Astrocyte (in vitro differentiated cells and primary cell): ENCODE measurements around the gene NPR2. TPM values are rescaled to one million over a fixed set of nuclear protein-coding genes. Genes with fewer than 3 reads are reported as not detected.

ENCODE experiments used
- DNase-seq: peaks from one replicate; pipeline ENCODE4 v3.0.0-alpha.2; 2010; ENCODE audit warnings: low read depth
- FAIRE-seq: peaks from 2 replicates; lab custom pipeline; 2011; peaks lifted over from hg19 to GRCh38; lab: Jason Lieb, UNC
- H2AFZ ChIP-seq: 2 replicates; pipeline ENCODE4 v1.6.0; 2012; ENCODE audit warnings: low read depth, low read length, inconsistent platforms
- H3K27ac ChIP-seq: 2 replicates; pipeline ENCODE4 v1.5.1; 2011; ENCODE audit warnings: low read depth, low read length, inconsistent platforms
- H3K27me3 ChIP-seq: 2 replicates; pipeline ENCODE4 v1.6.0; 2011; ENCODE audit warnings: low read length, inconsistent platforms; ENCODE audit not compliant: insufficient read depth
- H3K36me3 ChIP-seq: 2 replicates; pipeline ENCODE4 v1.5.1; 2011; ENCODE audit warnings: low read length, inconsistent platforms; ENCODE audit not compliant: insufficient read depth
- H3K4me1 ChIP-seq: 2 replicates; pipeline ENCODE4 v1.5.1; 2011; ENCODE audit warnings: low read length, inconsistent platforms; ENCODE audit not compliant: insufficient read depth
- H3K4me2 ChIP-seq: 2 replicates; pipeline ENCODE4 v1.6.0; 2012; ENCODE audit warnings: low read length, inconsistent platforms
- H3K4me3 ChIP-seq: 2 replicates; pipeline ENCODE4 v1.5.1; 2011; ENCODE audit warnings: low read depth, mild to moderate bottlenecking, low read length, inconsistent platforms; ENCODE audit not compliant: insufficient read depth
- H3K79me2 ChIP-seq: 2 replicates; pipeline ENCODE4 v1.6.0; 2012; ENCODE audit warnings: mild to moderate bottlenecking, low read length, inconsistent platforms; ENCODE audit not compliant: insufficient read depth
- H3K9ac ChIP-seq: 2 replicates; pipeline ENCODE4 v1.6.0; 2012; ENCODE audit warnings: mild to moderate bottlenecking, low read length, inconsistent platforms
- H3K9me3 ChIP-seq: 2 replicates; pipeline ENCODE4 v1.5.1; 2012; ENCODE audit warnings: low read depth, mild to moderate bottlenecking, low read length, inconsistent platforms; ENCODE audit not compliant: insufficient read depth
- H4K20me1 ChIP-seq: 2 replicates; pipeline ENCODE4 v1.6.0; 2012; ENCODE audit warnings: low read length, inconsistent platforms; ENCODE audit not compliant: insufficient read depth
- H3K27ac Mint-ChIP-seq: one replicate; pipeline ENCODE4 v1.8.0; 2021; ENCODE audit warnings: mild to moderate bottlenecking, mixed read lengths; ENCODE audit not compliant: unreplicated experiment
- H3K27me3 Mint-ChIP-seq: one replicate; pipeline ENCODE4 v1.8.0; 2021; ENCODE audit warnings: low read depth, mixed read lengths; ENCODE audit not compliant: unreplicated experiment
- H3K36me3 Mint-ChIP-seq: one replicate; pipeline ENCODE4 v1.8.0; 2021; ENCODE audit warnings: low read depth, mixed read lengths; ENCODE audit not compliant: unreplicated experiment
- H3K4me1 Mint-ChIP-seq: one replicate; pipeline ENCODE4 v1.8.0; 2021; ENCODE audit warnings: low read depth, mixed read lengths; ENCODE audit not compliant: unreplicated experiment
- H3K4me3 Mint-ChIP-seq: one replicate; pipeline ENCODE4 v1.8.0; 2021; ENCODE audit warnings: mild to moderate bottlenecking, moderate library complexity, mixed read lengths; ENCODE audit not compliant: unreplicated experiment
- H3K9me3 Mint-ChIP-seq: one replicate; pipeline ENCODE4 v1.8.0; 2021; ENCODE audit warnings: mild to moderate bottlenecking, mixed read lengths; ENCODE audit not compliant: unreplicated experiment
- CTCF ChIP-seq: IDR thresholded peaks from 2 replicates; pipeline ENCODE4 v1.5.1; 2011; ENCODE audit warnings: low read depth, mild to moderate bottlenecking, inconsistent platforms, low read length, moderate library complexity; ENCODE audit not compliant: insufficient read depth
- EZH2 ChIP-seq: IDR thresholded peaks from 2 replicates; pipeline ENCODE4 v1.6.1; 2012; ENCODE audit warnings: mild to moderate bottlenecking, low read length, inconsistent platforms; ENCODE audit not compliant: insufficient read depth
- total RNA-seq: library from RNA; stranded (reverse); gene quantifications from 2 replicates; pipeline ENCODE4 v1.2.1, GENCODE V29; 2021

NPR2 gene
- total RNA-seq, 1 donor from 2014 or later = 24.6 TPM

GRCh38 chr9:35856206-35856605 is 64.8 kb downstream of the NPR2 start:
- Mint-ChIP-seq H3K27me3 (peaks cover 65% of the 10 kb centered on the region), H3K36me3 (peaks cover 8% of the 10 kb centered on the region), H3K4me1 (no peaks in the 10 kb centered on the region), H3K9me3 (peaks cover 1% of the 10 kb centered on the region), H3K4me3 (no peak overlapping the region), H3K27ac (peak overlapping the region; percentile 29)
- H3K79me2 ChIP-seq = no peaks in the 10 kb centered on the region
- no peaks in the 10 kb centered on the region for H3K9me3 ChIP-seq
- H3K27ac ChIP-seq = no peak overlapping the region
- H3K36me3 ChIP-seq = no peaks in the 10 kb centered on the region
- no peak for FAIRE-seq
- no peaks in the 10 kb centered on the region for H4K20me1 ChIP-seq
- H2AFZ ChIP-seq = no peak overlapping the region
- H3K27me3 ChIP-seq = peaks cover 8% of the 10 kb centered on the region
- no peak for DNase-seq
- no peak overlapping the region for H3K4me2 ChIP-seq
- H3K4me1 ChIP-seq = no peaks in the 10 kb centered on the region
- no peak for TF ChIP-seq EZH2
- no peak for TF ChIP-seq CTCF
- H3K9ac ChIP-seq = no peak overlapping the region
- H3K4me3 ChIP-seq = no peak overlapping the region

- Histone ChIP-seq H3K4me3 (no peak overlapping the region), H3K4me1 (no peaks in the 10 kb centered on the region), H3K9me3 (no peaks in the 10 kb centered on the region), H3K27ac (no peak overlapping the region), H4K20me1 (no peaks in the 10 kb centered on the region), H3K27me3 (peaks cover 14% of the 10 kb centered on the region), H3K36me3 (no peaks in the 10 kb centered on the region), H3K4me2 (no peak overlapping the region), H3K79me2 (no peaks in the 10 kb centered on the region), H3K9ac (no peak overlapping the region), H2AFZ (no peak overlapping the region)
- no peak overlapping the region for H3K27ac Mint-ChIP-seq
- TF ChIP-seq EZH2 (no peak), CTCF (no peak)
- H3K4me3 Mint-ChIP-seq = no peak overlapping the region
- H3K27me3 Mint-ChIP-seq = peaks cover 70% of the 10 kb centered on the region
- H3K9me3 Mint-ChIP-seq = peaks cover 1% of the 10 kb centered on the region
- FAIRE-seq = no peak
- no peaks in the 10 kb centered on the region for H3K4me1 Mint-ChIP-seq
- peaks cover 8% of the 10 kb centered on the region for H3K36me3 Mint-ChIP-seq
- DNase-seq = no peak
Observed at GRCh38 chr9:35856882-35857281, 65.5 kb downstream of the NPR2 start.

- Histone ChIP-seq H2AFZ (no peak overlapping the region), H3K4me2 (no peak overlapping the region), H3K79me2 (no peaks in the 10 kb centered on the region), H3K9me3 (no peaks in the 10 kb centered on the region), H4K20me1 (no peaks in the 10 kb centered on the region), H3K9ac (no peak overlapping the region), H3K4me1 (no peaks in the 10 kb centered on the region), H3K36me3 (no peaks in the 10 kb centered on the region), H3K4me3 (no peak overlapping the region), H3K27ac (no peak overlapping the region), H3K27me3 (peaks cover 19% of the 10 kb centered on the region)
- peaks cover 72% of the 10 kb centered on the region for H3K27me3 Mint-ChIP-seq
- FAIRE-seq = no peak
- no peak for DNase-seq
- H3K9me3 Mint-ChIP-seq = peaks cover 1% of the 10 kb centered on the region
- TF ChIP-seq EZH2 (no peak), CTCF (no peak)
- no peak overlapping the region for H3K4me3 Mint-ChIP-seq
- H3K4me1 Mint-ChIP-seq = no peaks in the 10 kb centered on the region
- peaks cover 8% of the 10 kb centered on the region for H3K36me3 Mint-ChIP-seq
- no peak overlapping the region for H3K27ac Mint-ChIP-seq
Observed at GRCh38 chr9:35858458-35858857, 67.1 kb downstream of the NPR2 start.

Other genes with a start within 250 kb of the NPR2 start
- 30.9 and 33.7 TPM in 2 replicates for gene TESK1, start 186.3 kb upstream of the NPR2 start, total RNA-seq
- gene CD72, start 173.2 kb upstream of the NPR2 start, total RNA-seq = 1.8 and 2.4 TPM in 2 replicates
- gene SIT1, start 140.7 kb upstream of the NPR2 start, total RNA-seq = not detected in 2 replicates
- gene RMRP, start 133.6 kb upstream of the NPR2 start, total RNA-seq = 13,402 and 14,410 TPM in 2 replicates
- gene CCDC107, start 133.3 kb upstream of the NPR2 start, total RNA-seq = 15.5 and 18.8 TPM in 2 replicates
- gene ARHGEF39, start 126.4 kb upstream of the NPR2 start, total RNA-seq = 0.53 and 1.0 TPM in 2 replicates
- not detected in 2 replicates for gene CA9, start 117.7 kb upstream of the NPR2 start, total RNA-seq
- gene TPM2, start 101.7 kb upstream of the NPR2 start, total RNA-seq = 1,947 and 2,001 TPM in 2 replicates
- gene TLN1, start 59.4 kb upstream of the NPR2 start, total RNA-seq = 518 and 525 TPM in 2 replicates
- gene CREB3, start 58.9 kb upstream of the NPR2 start, total RNA-seq = 80.3 and 84.1 TPM in 2 replicates
- 38.3 and 42.5 TPM in 2 replicates for gene GBA2, start 42.4 kb upstream of the NPR2 start, total RNA-seq
- gene RGP1, start 42.3 kb upstream of the NPR2 start, total RNA-seq = 27.2 and 30.0 TPM in 2 replicates
- gene MSMP, start 37.3 kb upstream of the NPR2 start, total RNA-seq = not detected in 2 replicates
- 0.46 and 0.52 TPM in 2 replicates for gene SPAG8, start 20.7 kb downstream of the NPR2 start, total RNA-seq
- 22.8 and 23.7 TPM in 2 replicates for gene HINT2, start 23.5 kb downstream of the NPR2 start, total RNA-seq
- not detected in 2 replicates for gene FAM221B, start 37.1 kb downstream of the NPR2 start, total RNA-seq
- gene TMEM8B, start 37.6 kb downstream of the NPR2 start, total RNA-seq = 8.6 and 8.9 TPM in 2 replicates
- not detected in 2 replicates for gene OR13J1, start 78.8 kb downstream of the NPR2 start, total RNA-seq
- 0.39 and 0.62 TPM in 2 replicates for gene HRCT1, start 114.6 kb downstream of the NPR2 start, total RNA-seq
- 0.17 and 0.18 TPM in 2 replicates for gene SPAAR, start 117.9 kb downstream of the NPR2 start, total RNA-seq
- not detected in 2 replicates for gene OR2S2, start 166.6 kb downstream of the NPR2 start, total RNA-seq
- 21.6 and 25.1 TPM in 2 replicates for gene RECK, start 245.3 kb downstream of the NPR2 start, total RNA-seq